A549 (cell line): Measurements from ENCODE around the gene GLB1L3. TPM values are rescaled to one million over a fixed set of nuclear protein-coding genes. Genes with fewer than 3 reads are reported as not detected.

Experiments
- ATAC-seq, 2 experiments: fragments of 200-7000 bp in 1 of 2; fragments of >200 bp in 1 of 2; cut with Nextera tagmentation in 1 of 2; cut with Tn5 transposase in 1 of 2; 3 replicates each; pipeline versions ENCODE4 v1.8.0 to v1.9.1; 2018 to 2020; ENCODE audit warnings: mild to moderate bottlenecking in 1 of 2, moderate library complexity in 1 of 2
- CTCF ChIA-PET: fragments of 300-600 bp; sonication (Branson Sonifier 250); formaldehyde crosslinking; extraction: SDS; loops from one replicate; lab custom pipeline; 2021; ENCODE audit warnings: antibody characterized with exemption, inconsistent platforms; lab: Yijun Ruan, JAX
- POLR2A ChIA-PET: fragments of 350-600 bp; formaldehyde crosslinking; extraction: SDS; loops from one replicate; lab custom pipeline; 2021; ENCODE audit warnings: antibody characterized with exemption, inconsistent platforms; lab: Yijun Ruan, JAX
- DNase-seq, 2 experiments: peaks; one replicate each; pipeline versions ENCODE4 v3.0.0 to v3.0.0-alpha.2; 2011 to 2016; ENCODE audit warnings: low read depth in 1 of 2, low spot score in 1 of 2
- FAIRE-seq: peaks from 2 replicates; lab custom pipeline; 2011; peaks lifted over from hg19 to GRCh38; lab: Jason Lieb, UNC
- H3K27ac ChIP-seq, 2 experiments: fragments of >200 bp; sonication (Bioruptor Twin); formaldehyde crosslinking; 3 replicates each; pipeline ENCODE4 v1.5.1; 2016 to 2017
- H3K4me1 ChIP-seq: fragments of >200 bp; sonication (Bioruptor Twin); formaldehyde crosslinking; 3 replicates; pipeline ENCODE4 v1.6.1; 2016
- H3K4me2 ChIP-seq: fragments of >200 bp; sonication (Bioruptor Twin); formaldehyde crosslinking; 3 replicates; pipeline ENCODE4 v1.6.1; 2016
- H3K4me3 ChIP-seq: fragments of >200 bp; sonication (Bioruptor Twin); formaldehyde crosslinking; 3 replicates; pipeline ENCODE4 v1.5.1; 2016
- H3K9me3 ChIP-seq: fragments of >200 bp; sonication (Bioruptor Twin); formaldehyde crosslinking; 3 replicates; pipeline ENCODE4 v1.6.1; 2016
- BHLHE40 ChIP-seq: IDR thresholded peaks from 2 replicates; pipeline ENCODE4 v1.6.1; 2012; ENCODE audit warnings: low read depth, low read length, inconsistent platforms
- CBX8 ChIP-seq: fragments of 200-600 bp; sonication (generic); IDR thresholded peaks from 2 replicates; pipeline ENCODE4 v1.6.1; 2016
- CHD2 ChIP-seq: fragments of 150-350 bp; IDR thresholded peaks from 2 replicates; pipeline ENCODE4 v1.6.1; 2014; ENCODE audit warnings: low read length; ENCODE audit not compliant: partially characterized antibody
- CTCF ChIP-seq: fragments of >200 bp; sonication (Bioruptor Twin); formaldehyde crosslinking; IDR thresholded peaks from 3 replicates; pipeline ENCODE4 v1.5.1; 2016
- EHMT2 ChIP-seq: fragments of 200-600 bp; sonication (generic); IDR thresholded peaks from 2 replicates; pipeline ENCODE4 v1.6.1; 2016; ENCODE audit warnings: antibody characterized with exemption, low read depth, mild to moderate bottlenecking, moderate library complexity
- EP300 ChIP-seq, 2 experiments: fragments of >200 bp; sonication (Bioruptor Twin); formaldehyde crosslinking; IDR thresholded peaks; 2 replicates in 1 of 2; 3 replicates in 1 of 2; pipeline ENCODE4 v1.6.1; 2016 to 2017
- ESRRA ChIP-seq: fragments of 150-350 bp; IDR thresholded peaks from 2 replicates; pipeline ENCODE4 v1.6.1; 2014; ENCODE audit warnings: mild to moderate bottlenecking, low read length, borderline replicate concordance
- FOSL2 ChIP-seq, 2 experiments: fragments of 450-650 bp in 1 of 2; fragments of >200 bp in 1 of 2; sonication (Bioruptor Twin) in 1 of 2; formaldehyde crosslinking; IDR thresholded peaks; 2 replicates each; pipeline versions ENCODE4 v1.5.0 to v1.6.1; 2016 to 2020; ENCODE audit warnings: mild to moderate bottlenecking in 1 of 2, moderate library complexity in 1 of 2
- HDAC2 ChIP-seq: fragments of 200-600 bp; sonication (generic); IDR thresholded peaks from 2 replicates; pipeline ENCODE4 v1.6.1; 2016
- HES2 ChIP-seq: fragments of >200 bp; sonication (Bioruptor Twin); formaldehyde crosslinking; IDR thresholded peaks from 2 replicates; pipeline ENCODE4 v1.6.1; 2016
- HMGXB4 ChIP-seq: fragments of 250-450 bp; sonication (Bioruptor Pico); IDR thresholded peaks from 2 replicates; pipeline ENCODE4 v1.5.0; 2021; ENCODE audit warnings: mild to moderate bottlenecking, moderate library complexity, borderline replicate concordance
- HOXA7 ChIP-seq: fragments of 250-450 bp; sonication (Bioruptor Pico); IDR thresholded peaks from 2 replicates; pipeline ENCODE4 v1.5.0; 2020; ENCODE audit warnings: mild to moderate bottlenecking, moderate library complexity
- HOXB13 ChIP-seq: fragments of 250-450 bp; sonication (Bioruptor Pico); IDR thresholded peaks from 2 replicates; pipeline ENCODE4 v1.5.0; 2020; ENCODE audit warnings: low read depth, mild to moderate bottlenecking, moderate library complexity
- KDM1A ChIP-seq: fragments of 200-600 bp; sonication (generic); IDR thresholded peaks from 2 replicates; pipeline ENCODE4 v1.6.1; 2016; ENCODE audit warnings: low read depth, mild to moderate bottlenecking
- MAX ChIP-seq: IDR thresholded peaks from 2 replicates; pipeline ENCODE4 v1.6.1; 2012
- NR3C1 ChIP-seq: fragments of >200 bp; sonication (Bioruptor Twin); formaldehyde crosslinking; IDR thresholded peaks from 3 replicates; pipeline ENCODE4 v1.6.1; 2017
- PHF8 ChIP-seq: fragments of 200-600 bp; sonication (generic); IDR thresholded peaks from 2 replicates; pipeline ENCODE4 v1.6.1; 2016; ENCODE audit warnings: low read depth, mild to moderate bottlenecking, antibody characterized with exemption, moderate library complexity, borderline replicate concordance
- RAD21 ChIP-seq, 2 experiments: fragments of >200 bp in 1 of 2; sonication (Bioruptor Twin) in 1 of 2; formaldehyde crosslinking in 1 of 2; IDR thresholded peaks in 1 of 2; conservative IDR thresholded peaks in 1 of 2; 2 replicates in 1 of 2; 3 replicates in 1 of 2; pipeline ENCODE4 v1.6.1; 2012 to 2018; ENCODE audit warnings: inconsistent platforms in 1 of 2
- RARB ChIP-seq: fragments of 250-450 bp; sonication (Bioruptor Pico); IDR thresholded peaks from 2 replicates; pipeline ENCODE4 v1.8.0; 2021; ENCODE audit warnings: mild to moderate bottlenecking, moderate library complexity
- RNF2 ChIP-seq: fragments of 200-600 bp; sonication (generic); IDR thresholded peaks from 2 replicates; pipeline ENCODE4 v1.6.1; 2016; ENCODE audit warnings: low read depth, mild to moderate bottlenecking, antibody characterized with exemption, moderate library complexity, borderline replicate concordance
- TFCP2L1 ChIP-seq: fragments of 250-450 bp; sonication (Bioruptor Pico); IDR thresholded peaks from 2 replicates; pipeline ENCODE4 v1.5.0; 2021; ENCODE audit warnings: mild to moderate bottlenecking
- ZC3H11A ChIP-seq: fragments of 450-650 bp; IDR thresholded peaks from 2 replicates; pipeline ENCODE4 v1.6.1; 2014; ENCODE audit warnings: antibody characterized with exemption, mild to moderate bottlenecking
- ZFP36 ChIP-seq: fragments of 450-650 bp; IDR thresholded peaks from 2 replicates; pipeline ENCODE4 v1.6.1; 2014; ENCODE audit warnings: borderline replicate concordance; ENCODE audit not compliant: partially characterized antibody
- WGBS: methylation state at CpG from one replicate; pipeline ENCODE4 v1.1.6; 2017; ENCODE audit errors: missing lambda C conversion rate; 5-methylcytosine and 5-hydroxymethylcytosine counted together
- polyA plus RNA-seq, 4 experiments: library from polyadenylated mRNA; depleted of rRNA in 3 of 4; stranded (reverse); fragments of >200 nt; fragmentation: RNase III in 1 of 4; extraction: RNeasy Plus Mini Kit Qiagen cat#74134 plus additional on column Dnase treatment in 1 of 4; gene quantifications; 2 replicates in 3 of 4; 3 replicates in 1 of 4; pipeline ENCODE4 v1.2.3, GENCODE V29; 2011 to 2017
- TF ChIP-seq, protein P1 (sequence below): fragments of 450-650 bp; IDR thresholded peaks from 2 replicates; pipeline ENCODE4 v1.6.1; 2014; ENCODE audit warnings: antibody characterized with exemption
- TF ChIP-seq, protein P2 (sequence below): fragments of >200 bp; sonication (Bioruptor Twin); formaldehyde crosslinking; IDR thresholded peaks from 3 replicates; pipeline ENCODE4 v1.6.1; 2016

GLB1L3 gene
- polyA plus RNA-seq, 2 of the 4 experiments (the other 2 are of a cell fraction) = not detected

GRCh38 chr11:134338068-134338467 is 61.9 kb downstream of the GLB1L3 start:
- no peak overlapping the region for H3K27ac ChIP-seq
- no peak for DNase-seq
- POLR2A ChIA-PET = no interaction called here
- FAIRE-seq = no peak
- TF ChIP-seq ESRRA (no peak), HES2 (no peak), RARB (CRISPR knock-in tag) (no peak), ZFP36 (no peak), RAD21 (conservative IDR thresholded peaks at IDR 0.05 in 1 of 2, IDR thresholded peaks at IDR 0.05 in 1 of 2) (no peak), EP300 (IDR thresholded peaks at IDR 0.05) (no peak), HOXA7 (CRISPR knock-in tag) (no peak)
- TF ChIP-seq, all 56 proteins: peak for 0
- Histone ChIP-seq H3K9me3 (no peaks in the 10 kb centered on the region), H3K4me2 (no peak overlapping the region), H3K4me1 (no peaks in the 10 kb centered on the region), H3K4me3 (no peak overlapping the region)
- CTCF ChIA-PET = no interaction called here
- WGBS = 98% methylated on average over 9 of the region's 15 CpGs
- ATAC-seq = no peak

DNA sequence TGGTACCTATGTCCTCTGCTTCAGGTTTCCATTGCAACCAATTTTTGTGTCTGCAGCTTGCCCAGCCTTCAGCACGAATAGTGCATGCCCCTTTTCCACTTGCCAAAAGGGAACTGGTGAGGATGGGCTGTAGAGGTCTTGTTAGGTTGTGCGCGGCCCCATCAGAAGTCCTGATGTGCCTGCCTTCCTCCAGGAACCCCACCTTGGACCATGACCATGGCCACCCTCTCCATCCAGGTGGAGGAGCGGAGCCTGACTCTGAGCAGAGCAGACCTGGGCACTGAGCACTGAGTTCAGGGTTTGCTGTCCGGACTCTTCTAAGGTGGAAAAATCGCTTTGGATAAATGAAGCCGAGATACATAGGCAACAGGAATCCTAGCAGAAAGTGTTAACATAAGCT is 62.5 kb downstream of the GLB1L3 start:
- FAIRE-seq = no peak

DNA sequence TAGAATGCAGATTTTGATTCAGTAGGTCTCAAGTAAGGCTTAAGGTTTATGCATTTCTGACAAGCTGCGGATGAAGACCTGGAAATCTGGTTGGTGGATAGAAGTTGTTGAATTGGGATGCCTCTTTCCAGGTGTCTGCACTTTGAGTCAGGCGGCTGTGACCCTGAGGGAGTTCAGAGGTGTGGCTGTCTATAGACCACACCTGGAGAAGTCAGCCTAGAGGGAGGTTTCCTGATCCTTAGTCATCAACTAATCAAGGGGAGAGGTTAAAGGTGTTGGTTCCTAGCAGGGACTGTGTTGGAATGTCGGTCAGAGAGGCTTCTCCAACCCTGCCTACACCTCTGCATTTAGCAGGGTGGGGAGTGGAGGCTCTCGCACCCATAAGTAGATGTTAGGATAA is 63.6 kb downstream of the GLB1L3 start:
- H3K4me2 ChIP-seq = no peak overlapping the region
- WGBS = 89% methylated on average over 3 of the region's 4 CpGs
- no peak for TF ChIP-seq HOXA7 (CRISPR knock-in tag)
- no peak for TF ChIP-seq NR3C1
- no peak for TF ChIP-seq HOXB13 (CRISPR knock-in tag)
- no peak for TF ChIP-seq EHMT2
- no peak for TF ChIP-seq HDAC2
- TF ChIP-seq TFCP2L1 (CRISPR knock-in tag) = no peak
- no peak for TF ChIP-seq ZC3H11A
- TF ChIP-seq MAX = no peak
- TF ChIP-seq PHF8 = no peak
- TF ChIP-seq, protein P1, sequence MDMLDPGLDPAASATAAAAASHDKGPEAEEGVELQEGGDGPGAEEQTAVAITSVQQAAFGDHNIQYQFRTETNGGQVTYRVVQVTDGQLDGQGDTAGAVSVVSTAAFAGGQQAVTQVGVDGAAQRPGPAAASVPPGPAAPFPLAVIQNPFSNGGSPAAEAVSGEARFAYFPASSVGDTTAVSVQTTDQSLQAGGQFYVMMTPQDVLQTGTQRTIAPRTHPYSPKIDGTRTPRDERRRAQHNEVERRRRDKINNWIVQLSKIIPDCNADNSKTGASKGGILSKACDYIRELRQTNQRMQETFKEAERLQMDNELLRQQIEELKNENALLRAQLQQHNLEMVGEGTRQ = no peak
- TF ChIP-seq KDM1A = no peak
- no peak for TF ChIP-seq FOSL2 (IDR thresholded peaks at IDR 0.05)
- no peak for TF ChIP-seq FOSL2 (CRISPR knock-in tag; IDR thresholded peaks at IDR 0.05)
- TF ChIP-seq RNF2 = no peak
- TF ChIP-seq CHD2 = no peak
- TF ChIP-seq HMGXB4 = no peak
- TF ChIP-seq EP300 (IDR thresholded peaks at IDR 0.05) = no peak

More for the DNA sequence above, 62.5 kb downstream of the GLB1L3 start:
- Histone ChIP-seq H3K27ac (no peak overlapping the region), H3K4me3 (no peak overlapping the region), H3K4me2 (no peak overlapping the region), H3K4me1 (no peaks in the 10 kb centered on the region), H3K9me3 (no peaks in the 10 kb centered on the region)
- no peak for DNase-seq
- no peak for TF ChIP-seq ZC3H11A
- TF ChIP-seq RAD21 (conservative IDR thresholded peaks at IDR 0.05 in 1 of 2, IDR thresholded peaks at IDR 0.05 in 1 of 2) = no peak
- TF ChIP-seq RNF2 = no peak
- TF ChIP-seq, protein P2, sequence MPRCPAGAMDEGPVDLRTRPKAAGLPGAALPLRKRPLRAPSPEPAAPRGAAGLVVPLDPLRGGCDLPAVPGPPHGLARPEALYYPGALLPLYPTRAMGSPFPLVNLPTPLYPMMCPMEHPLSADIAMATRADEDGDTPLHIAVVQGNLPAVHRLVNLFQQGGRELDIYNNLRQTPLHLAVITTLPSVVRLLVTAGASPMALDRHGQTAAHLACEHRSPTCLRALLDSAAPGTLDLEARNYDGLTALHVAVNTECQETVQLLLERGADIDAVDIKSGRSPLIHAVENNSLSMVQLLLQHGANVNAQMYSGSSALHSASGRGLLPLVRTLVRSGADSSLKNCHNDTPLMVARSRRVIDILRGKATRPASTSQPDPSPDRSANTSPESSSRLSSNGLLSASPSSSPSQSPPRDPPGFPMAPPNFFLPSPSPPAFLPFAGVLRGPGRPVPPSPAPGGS = no peak
- no peak for TF ChIP-seq CBX8
- TF ChIP-seq CTCF = no peak
- no peak for TF ChIP-seq HOXA7 (CRISPR knock-in tag)
- TF ChIP-seq BHLHE40 = no peak
- TF ChIP-seq HOXB13 (CRISPR knock-in tag) = no peak
- CTCF ChIA-PET = no interaction called here
- WGBS = 73% methylated on average over 7 of the region's 7 CpGs
- POLR2A ChIA-PET = no interaction called here
- no peak for ATAC-seq

More for the DNA sequence above, 63.6 kb downstream of the GLB1L3 start:
- Histone ChIP-seq H3K4me3 (no peak overlapping the region), H3K9me3 (no peaks in the 10 kb centered on the region), H3K27ac (no peak overlapping the region), H3K4me1 (no peaks in the 10 kb centered on the region)
- FAIRE-seq (no peak), DNase-seq (no peak), ATAC-seq (no peak)
- POLR2A ChIA-PET = no interaction called here
- CTCF ChIA-PET = no interaction called here
